Esophagus muscularis mucosa (tissue), 4 donors: ENCODE results near the gene GRK5.

Experiments used
- EP300 ChIP-seq: sonication (generic); formaldehyde crosslinking; IDR thresholded peaks from one replicate; pipeline ENCODE4 v1.6.1; 2017; ENCODE audit warnings: antibody characterized with exemption
- POLR2A ChIP-seq: fragments of 450-650 bp; IDR thresholded peaks from one replicate; pipeline ENCODE4 v1.6.1; 2017; ENCODE audit warnings: antibody characterized with exemption, moderate library complexity, mild to moderate bottlenecking, low read depth
- TF ChIP-seq, protein P1 (sequence below), 3 experiments: fragments of 200-600 bp in 2 of 3; fragments of 450-650 bp in 1 of 3; sonication (generic) in 2 of 3; IDR thresholded peaks; one replicate each; pipeline ENCODE4 v1.5.1; 2017 to 2019; ENCODE audit warnings: antibody characterized with exemption in 3 of 3, mild to moderate bottlenecking in 2 of 3, moderate library complexity in 1 of 3

DNA sequence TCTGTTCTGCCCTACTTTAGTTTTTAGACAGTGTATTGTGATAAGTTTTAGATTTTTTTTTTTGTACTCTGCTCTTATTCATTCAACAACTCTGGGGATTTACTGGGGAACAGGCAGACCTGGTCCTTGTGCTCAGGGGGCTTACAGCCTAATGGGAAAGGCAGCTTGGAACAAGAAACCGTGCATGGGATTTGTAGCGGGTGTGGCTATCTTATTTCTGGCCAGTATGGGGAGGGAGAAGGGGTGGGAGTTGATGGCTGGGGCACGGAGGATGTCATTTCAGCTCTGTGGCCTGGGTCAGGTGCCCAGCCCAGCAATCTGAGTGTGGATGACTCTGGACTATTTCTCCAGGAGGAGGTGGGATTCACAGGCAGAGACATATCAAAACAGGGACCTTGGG, 47.0 kb downstream of the GRK5 start:
- no peak for TF ChIP-seq EP300
- TF ChIP-seq, protein P1, sequence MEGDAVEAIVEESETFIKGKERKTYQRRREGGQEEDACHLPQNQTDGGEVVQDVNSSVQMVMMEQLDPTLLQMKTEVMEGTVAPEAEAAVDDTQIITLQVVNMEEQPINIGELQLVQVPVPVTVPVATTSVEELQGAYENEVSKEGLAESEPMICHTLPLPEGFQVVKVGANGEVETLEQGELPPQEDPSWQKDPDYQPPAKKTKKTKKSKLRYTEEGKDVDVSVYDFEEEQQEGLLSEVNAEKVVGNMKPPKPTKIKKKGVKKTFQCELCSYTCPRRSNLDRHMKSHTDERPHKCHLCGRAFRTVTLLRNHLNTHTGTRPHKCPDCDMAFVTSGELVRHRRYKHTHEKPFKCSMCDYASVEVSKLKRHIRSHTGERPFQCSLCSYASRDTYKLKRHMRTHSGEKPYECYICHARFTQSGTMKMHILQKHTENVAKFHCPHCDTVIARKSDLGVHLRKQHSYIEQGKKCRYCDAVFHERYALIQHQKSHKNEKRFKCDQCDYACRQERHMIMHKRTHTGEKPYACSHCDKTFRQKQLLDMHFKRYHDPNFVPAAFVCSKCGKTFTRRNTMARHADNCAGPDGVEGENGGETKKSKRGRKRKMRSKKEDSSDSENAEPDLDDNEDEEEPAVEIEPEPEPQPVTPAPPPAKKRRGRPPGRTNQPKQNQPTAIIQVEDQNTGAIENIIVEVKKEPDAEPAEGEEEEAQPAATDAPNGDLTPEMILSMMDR (IDR thresholded peaks at IDR 0.05): no peak
- no peak for TF ChIP-seq POLR2A
